Measurements from ENCODE around the gene PIGL.

DNA sequence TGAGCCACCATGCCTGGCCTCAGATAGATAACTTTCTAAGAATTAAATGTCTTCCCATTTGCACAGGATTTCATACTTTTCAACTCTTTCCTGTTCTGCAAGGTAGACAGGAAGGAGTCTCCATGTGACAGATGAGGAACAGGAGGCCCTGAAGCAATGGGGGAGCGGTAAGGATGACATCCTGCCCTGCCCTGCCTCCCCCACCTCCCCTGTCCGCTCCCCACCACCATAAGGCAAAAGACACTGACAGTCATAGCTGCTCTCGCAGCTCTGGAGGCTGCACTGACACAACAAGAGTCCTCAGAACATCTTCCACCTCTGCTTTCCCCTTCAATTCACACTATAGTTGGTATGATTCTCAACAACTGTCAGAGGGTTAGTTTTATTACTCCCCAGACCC, 126.6 kb downstream of the PIGL start:
- TF ChIP-seq POLR2AphosphoS5 (IDR thresholded peaks at IDR 0.05; ENCODE audit: low read depth) (no peak), EZH2 (IDR thresholded peaks at IDR 0.05; ENCODE audit: low read depth, unreplicated experiment) (no peak)
